Caco-2 (cell line): ENCODE measurements around the gene DTNB. TPM values are rescaled to one million over a fixed set of nuclear protein-coding genes. Genes with fewer than 3 reads are reported as not detected.
A peak's percentile ranks its signal among the peaks of the same experiment; 100 is the strongest.

ENCODE experiments used
- BruUV-seq: library from RNA; stranded (reverse); fragments of 400-500 nt; replicated peaks from 2 replicates; lab custom pipeline; 2021; lab: Mats Ljungman, UMichigan
- CTCF ChIA-PET: fragments of 300-600 bp; sonication (Branson Sonifier 250); formaldehyde crosslinking; loops from one replicate; lab custom pipeline; 2022; ENCODE audit warnings: antibody characterized with exemption; lab: Charles Lee
- POLR2A ChIA-PET: fragments of 300-600 bp; sonication (Branson Sonifier 250); formaldehyde crosslinking; loops from one replicate; lab custom pipeline; 2022; ENCODE audit warnings: antibody characterized with exemption; lab: Charles Lee
- DNase-seq, 2 experiments: peaks; one replicate each; pipeline versions ENCODE4 v3.0.0 to v3.0.0-alpha.2; 2020 to 2022
- H3K27me3 ChIP-seq: replicated peaks from 2 replicates; pipeline ENCODE4 v1.6.0; 2011; ENCODE audit warnings: low read length; ENCODE audit not compliant: control insufficient read depth, insufficient read depth
- H3K36me3 ChIP-seq: 2 replicates; pipeline ENCODE4 v1.5.1; 2011; ENCODE audit warnings: low read length; ENCODE audit not compliant: control insufficient read depth, insufficient read depth
- H3K4me1 ChIP-seq: fragments of 250-450 bp; sonication (Bioruptor Pico); 2 replicates; pipeline ENCODE4 v1.5.1; 2020; ENCODE audit warnings: mild to moderate bottlenecking
- H3K4me3 ChIP-seq: 2 replicates; pipeline ENCODE4 v1.5.1; 2011; ENCODE audit warnings: low read depth, mild to moderate bottlenecking, control low read depth, low read length
- H3K9me3 ChIP-seq: fragments of 250-450 bp; sonication (Bioruptor Pico); 2 replicates; pipeline ENCODE4 v1.5.1; 2020; ENCODE audit warnings: mild to moderate bottlenecking, moderate library complexity
- H3K27ac Mint-ChIP-seq: one replicate; pipeline ENCODE4 v1.8.0; 2022; ENCODE audit warnings: mixed read lengths; ENCODE audit not compliant: unreplicated experiment
- H3K27me3 Mint-ChIP-seq: one replicate; pipeline ENCODE4 v1.8.0; 2022; ENCODE audit warnings: mixed read lengths; ENCODE audit not compliant: insufficient read depth, unreplicated experiment
- H3K36me3 Mint-ChIP-seq: one replicate; pipeline ENCODE4 v1.8.0; 2022; ENCODE audit warnings: mild to moderate bottlenecking, mixed read lengths; ENCODE audit not compliant: insufficient read depth, unreplicated experiment
- H3K4me1 Mint-ChIP-seq: one replicate; pipeline ENCODE4 v1.8.0; 2022; ENCODE audit warnings: low read depth, mixed read lengths; ENCODE audit not compliant: unreplicated experiment
- H3K4me3 Mint-ChIP-seq: one replicate; pipeline ENCODE4 v1.8.0; 2022; ENCODE audit warnings: mild to moderate bottlenecking, moderate library complexity, mixed read lengths; ENCODE audit not compliant: unreplicated experiment
- H3K9me3 Mint-ChIP-seq: one replicate; pipeline ENCODE4 v1.8.0; 2022; ENCODE audit warnings: mixed read lengths; ENCODE audit not compliant: unreplicated experiment
- CTCF ChIP-seq, 2 experiments: fragments of 200-600 bp in 1 of 2; IDR thresholded peaks; 1 replicate in 1 of 2; 2 replicates in 1 of 2; pipeline versions ENCODE4 v1.5.1 to v1.8.0; 2011 to 2022; ENCODE audit warnings: antibody characterized with exemption in 1 of 2, control low read depth in 1 of 2, inconsistent platforms in 1 of 2, low read depth in 1 of 2, low read length in 1 of 2, mild to moderate bottlenecking in 1 of 2, moderate library complexity in 1 of 2; ENCODE audit not compliant: insufficient read depth in 1 of 2, severe bottlenecking in 1 of 2, unreplicated experiment in 1 of 2
- intact Hi-C: fragments of 100-400 bp; cut with micrococcal nuclease; formaldehyde crosslinking; loops from one replicate; pipeline ENCODE4 v1.10.0; 2022; ENCODE audit not compliant: unreplicated experiment
- total RNA-seq: library from RNA; stranded (reverse); gene quantifications from 2 replicates; pipeline ENCODE4 v1.2.3, GENCODE V29; 2022

The DTNB gene
- total RNA-seq, 1 experiment from 2014 or later: 50.4 TPM

- no peaks in the 10 kb centered on the region for H3K9me3 Mint-ChIP-seq
- TF ChIP-seq CTCF (IDR thresholded peaks at IDR 0.05; ENCODE audit: insufficient read depth in 1 of 2, low read depth in 1 of 2, low read length in 1 of 2, severe bottlenecking in 1 of 2, unreplicated experiment in 1 of 2): no peak
- no peaks in the 10 kb centered on the region for H3K27me3 ChIP-seq
- no TSS peak for BruUV-seq
- ChIA-PET CTCF (interaction anchor here (2.8 kb wide), 1 partner anchor 13 kb away, joined by 31 read pairs; no protein-coding TSS in a partner anchor), POLR2A (no interaction called here)
- H3K4me1 ChIP-seq: peaks cover 30% of the 10 kb centered on the region
- no peak for DNase-seq
- H3K36me3 ChIP-seq: no peaks in the 10 kb centered on the region
- H3K36me3 Mint-ChIP-seq: peaks cover 6% of the 10 kb centered on the region
- H3K27me3 Mint-ChIP-seq: no peaks in the 10 kb centered on the region
- no peak overlapping the region for H3K4me3 ChIP-seq
- no peak overlapping the region for H3K27ac Mint-ChIP-seq
- peaks cover 23% of the 10 kb centered on the region for H3K4me1 Mint-ChIP-seq
- no peaks in the 10 kb centered on the region for H3K9me3 ChIP-seq
- H3K4me3 Mint-ChIP-seq: peak overlapping the region; percentile 52
- intact Hi-C loops: loop anchor here (10.0 kb wide), 1 partner anchor 289 kb away; no protein-coding TSS in a partner anchor
Observed at GRCh38 chr2:25375371-25375988, 297.9 kb downstream of the DTNB start.

GRCh38 chr2:25374827-25375226 lies 298.6 kb downstream of the DTNB start:
- ChIA-PET CTCF (no interaction called here), POLR2A (no interaction called here)
- no peak for TF ChIP-seq CTCF (IDR thresholded peaks at IDR 0.05; ENCODE audit: insufficient read depth in 1 of 2, low read depth in 1 of 2, low read length in 1 of 2, severe bottlenecking in 1 of 2, unreplicated experiment in 1 of 2)
- H3K9me3 ChIP-seq: no peaks in the 10 kb centered on the region
- peaks cover 5% of the 10 kb centered on the region for H3K36me3 Mint-ChIP-seq
- intact Hi-C loops: loop anchor here (10.0 kb wide), 1 partner anchor 290 kb away; no protein-coding TSS in a partner anchor
- DNase-seq: no peak
- H3K4me1 Mint-ChIP-seq: peaks cover 27% of the 10 kb centered on the region
- H3K27me3 Mint-ChIP-seq: no peaks in the 10 kb centered on the region
- H3K9me3 Mint-ChIP-seq: no peaks in the 10 kb centered on the region
- no peaks in the 10 kb centered on the region for H3K36me3 ChIP-seq
- no peak overlapping the region for H3K4me3 Mint-ChIP-seq
- peaks cover 30% of the 10 kb centered on the region for H3K4me1 ChIP-seq
- no TSS peak for BruUV-seq
- no peak overlapping the region for H3K27ac Mint-ChIP-seq
- H3K4me3 ChIP-seq: no peak overlapping the region
- H3K27me3 ChIP-seq: no peaks in the 10 kb centered on the region

- H3K9me3 ChIP-seq: no peaks in the 10 kb centered on the region
- no peaks in the 10 kb centered on the region for H3K36me3 ChIP-seq
- H3K27me3 ChIP-seq: no peaks in the 10 kb centered on the region
- H3K27me3 Mint-ChIP-seq: no peaks in the 10 kb centered on the region
- peaks cover 30% of the 10 kb centered on the region for H3K4me1 ChIP-seq
- intact Hi-C loops: loop anchor here (10.0 kb wide), 1 partner anchor 290 kb away; no protein-coding TSS in a partner anchor
- H3K4me1 Mint-ChIP-seq: peaks cover 27% of the 10 kb centered on the region
- BruUV-seq: no TSS peak
- peaks cover 5% of the 10 kb centered on the region for H3K36me3 Mint-ChIP-seq
- no peak overlapping the region for H3K4me3 ChIP-seq
- TF ChIP-seq CTCF (IDR thresholded peaks at IDR 0.05; ENCODE audit: insufficient read depth in 1 of 2, low read depth in 1 of 2, low read length in 1 of 2, severe bottlenecking in 1 of 2, unreplicated experiment in 1 of 2): no peak
- H3K27ac Mint-ChIP-seq: no peak overlapping the region
- no peak overlapping the region for H3K4me3 Mint-ChIP-seq
- DNase-seq: no peak
- POLR2A ChIA-PET: no interaction called here
- no peaks in the 10 kb centered on the region for H3K9me3 Mint-ChIP-seq
- CTCF ChIA-PET: interaction anchor here (1.3 kb wide), 1 partner anchor 12 kb away, joined by 3 read pairs; no protein-coding TSS in a partner anchor
Observed at GRCh38 chr2:25374411-25374810, 299.0 kb downstream of the DTNB start.
